GM10847 (cell line): ENCODE data around the gene ALG11.

Source experiments
- POLR2A ChIP-seq: IDR thresholded peaks from 2 replicates; pipeline ENCODE4 v1.6.1; 2011; ENCODE audit not compliant: insufficient read length; ENCODE audit errors: extremely low read depth

Gene ALG11, protein sequence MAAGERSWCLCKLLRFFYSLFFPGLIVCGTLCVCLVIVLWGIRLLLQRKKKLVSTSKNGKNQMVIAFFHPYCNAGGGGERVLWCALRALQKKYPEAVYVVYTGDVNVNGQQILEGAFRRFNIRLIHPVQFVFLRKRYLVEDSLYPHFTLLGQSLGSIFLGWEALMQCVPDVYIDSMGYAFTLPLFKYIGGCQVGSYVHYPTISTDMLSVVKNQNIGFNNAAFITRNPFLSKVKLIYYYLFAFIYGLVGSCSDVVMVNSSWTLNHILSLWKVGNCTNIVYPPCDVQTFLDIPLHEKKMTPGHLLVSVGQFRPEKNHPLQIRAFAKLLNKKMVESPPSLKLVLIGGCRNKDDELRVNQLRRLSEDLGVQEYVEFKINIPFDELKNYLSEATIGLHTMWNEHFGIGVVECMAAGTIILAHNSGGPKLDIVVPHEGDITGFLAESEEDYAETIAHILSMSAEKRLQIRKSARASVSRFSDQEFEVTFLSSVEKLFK

GRCh38 chr13:52011632-52012511 is at the start of gene ALG11:
TSS of gene ALG11 (plus strand) at chr13:52012398. CDS start at chr13:52012419, 21 bp downstream.
- peak; percentile 71 for TF ChIP-seq POLR2A

DNA sequence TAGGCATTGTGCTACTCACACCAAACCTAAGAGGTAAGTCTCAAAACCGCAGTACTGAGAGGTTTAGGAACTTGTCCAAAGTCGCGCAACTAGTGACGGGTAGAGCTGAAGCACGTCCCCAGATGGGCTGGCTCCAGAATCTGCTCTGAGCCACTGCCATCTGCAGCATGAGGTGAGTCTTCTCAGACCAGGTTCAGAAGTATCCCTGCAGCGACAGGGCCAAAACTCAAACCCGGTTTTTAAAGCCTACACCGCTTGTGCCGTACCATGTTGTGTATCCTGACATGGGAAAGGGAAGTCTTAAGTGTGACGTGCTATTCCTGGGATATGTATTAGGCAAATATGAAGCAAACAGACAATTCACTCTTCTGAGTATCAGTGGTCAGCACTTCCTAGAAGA is 46.0 kb upstream of the ALG11 start:
- TF ChIP-seq POLR2A: no peak

- no peak for TF ChIP-seq POLR2A
Observed at GRCh38 chr13:51967482-51968446, 44.4 kb upstream of the ALG11 start.

- TF ChIP-seq POLR2A: no peak
Observed at GRCh38 chr13:51970349-51970748, 41.8 kb upstream of the ALG11 start.

- no peak for TF ChIP-seq POLR2A
Observed at GRCh38 chr13:51971520-51972426, 40.4 kb upstream of the ALG11 start.

- TF ChIP-seq POLR2A: no peak
Observed at GRCh38 chr13:51974482-51974881, 37.7 kb upstream of the ALG11 start.

GRCh38 chr13:51976423-51976822 is 35.8 kb upstream of the ALG11 start:
- TF ChIP-seq POLR2A: no peak

DNA sequence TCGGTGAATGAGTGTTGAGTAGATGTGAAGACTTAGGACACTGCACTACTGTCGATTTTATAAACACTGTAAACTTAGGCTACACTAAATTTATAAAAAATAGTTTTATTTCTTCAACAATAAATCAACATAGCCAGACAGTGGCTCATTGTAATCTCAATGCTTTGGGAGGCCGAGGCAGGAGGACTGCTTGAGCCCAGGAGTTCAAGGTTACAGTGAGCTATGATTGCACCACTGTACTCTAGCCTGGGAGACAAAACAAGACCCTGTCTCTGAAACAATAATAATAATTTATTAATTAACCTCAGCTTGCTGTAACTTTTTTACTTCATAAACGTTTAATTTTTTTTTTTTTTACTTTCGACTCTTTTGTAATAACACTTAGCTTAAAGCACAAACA is 35.3 kb upstream of the ALG11 start:
- no peak for TF ChIP-seq POLR2A

DNA sequence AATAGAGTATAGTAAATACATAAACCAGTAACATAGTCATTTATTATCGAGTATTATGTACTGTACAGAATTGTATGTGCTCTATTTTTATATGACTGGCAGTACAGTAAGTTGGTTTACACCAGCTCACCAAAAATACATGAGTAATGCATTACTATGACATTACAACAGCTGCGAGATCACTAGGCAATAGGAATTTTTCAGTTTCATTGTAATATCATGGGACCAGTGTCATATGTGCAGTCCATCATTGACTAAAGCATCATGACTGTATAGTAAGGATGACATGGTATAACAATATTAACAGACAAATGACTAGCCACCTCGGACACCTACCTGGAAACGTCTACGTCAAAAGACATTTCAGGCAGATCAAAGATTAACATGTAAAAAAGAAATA is 34.6 kb upstream of the ALG11 start:
- TF ChIP-seq POLR2A: no peak

DNA sequence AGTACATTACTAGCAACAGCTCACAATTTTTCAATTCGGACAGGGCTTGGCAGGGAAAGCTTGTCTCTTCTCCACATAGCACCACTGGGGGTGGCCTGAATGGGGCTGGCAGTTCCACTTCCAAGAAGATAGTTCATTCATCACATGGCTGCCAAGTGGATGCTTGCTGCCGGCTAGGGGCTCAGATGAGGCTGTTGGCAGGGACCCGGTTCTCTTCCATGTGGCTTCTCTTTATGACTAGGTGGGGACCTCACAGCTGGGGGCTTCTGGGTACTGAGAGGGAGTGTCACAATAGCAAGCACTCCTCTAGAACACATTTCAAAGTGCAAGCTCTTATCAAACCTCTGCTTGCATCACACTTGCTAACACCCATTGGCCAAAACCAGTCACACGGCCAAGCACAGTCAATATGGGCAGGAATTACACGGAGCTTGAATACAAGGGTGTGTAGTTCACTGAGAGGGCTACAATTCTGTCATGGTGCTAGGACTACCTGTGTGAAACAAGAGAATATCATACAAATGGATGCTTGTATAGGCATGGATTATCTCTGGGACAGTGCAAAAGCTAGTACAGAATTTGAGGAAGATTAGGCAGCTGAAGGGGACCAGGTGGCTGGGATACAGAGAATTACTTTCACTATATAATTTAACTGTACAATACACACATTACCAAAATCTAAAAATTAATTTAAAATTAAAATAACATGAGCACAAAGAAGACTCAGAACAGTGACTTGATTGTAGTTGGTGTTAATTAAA is 33.2 kb upstream of the ALG11 start:
- TF ChIP-seq POLR2A: no peak

GRCh38 chr13:51980908-51981307 is 31.3 kb upstream of the ALG11 start:
- no peak for TF ChIP-seq POLR2A

DNA sequence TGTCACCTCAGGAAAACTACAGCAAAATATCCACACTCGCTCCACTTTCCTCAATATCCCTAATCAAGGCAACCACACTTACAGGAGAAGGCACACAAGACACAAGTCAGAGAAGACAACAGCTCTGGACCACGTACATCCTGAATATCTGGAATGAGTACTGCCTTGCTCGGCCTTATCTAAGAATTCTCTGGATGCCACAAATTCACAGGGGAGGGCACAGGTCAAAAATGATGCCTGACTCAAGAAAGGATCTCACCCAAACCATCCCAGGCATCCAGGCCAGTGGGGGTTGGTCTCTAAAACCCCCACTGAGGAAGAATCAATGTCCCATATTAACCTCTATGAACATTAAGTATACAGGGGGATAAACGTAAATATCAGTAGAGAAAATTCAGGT is 30.8 kb upstream of the ALG11 start:
- TF ChIP-seq POLR2A: no peak

GRCh38 chr13:51988988-51989618 is 23.1 kb upstream of the ALG11 start:
- TF ChIP-seq POLR2A: no peak
